Astrocyte of the spinal cord (primary cell): ENCODE results near the gene ATP2A1.

ENCODE experiments used
- DNase-seq: peaks from one replicate; pipeline ENCODE4 v3.0.0; 2011; ENCODE audit warnings: low read depth, low spot score
- H3K4me3 ChIP-seq: 2 replicates; pipeline ENCODE4 v1.5.1; 2011; ENCODE audit warnings: low read depth, mild to moderate bottlenecking, low read length, moderate library complexity
- CTCF ChIP-seq: IDR thresholded peaks from 2 replicates; pipeline ENCODE4 v1.5.1; 2012; ENCODE audit warnings: low read depth, mild to moderate bottlenecking, low read length, inconsistent platforms
- in situ Hi-C: cut with HindIII; loops from 2 replicates; pipeline ENCODE4 v1.10.0; 2017; ENCODE audit warnings: low sequenced_read_pairs

Gene ATP2A1

GRCh38 chr16:28835864-28836760 is 42.2 kb upstream of the ATP2A1 start:
- no peak overlapping the region for H3K4me3 ChIP-seq
- in situ Hi-C loops, result no loop called here
- TF ChIP-seq CTCF, result no peak
- DNase-seq, result no peak

GRCh38 chr16:28836761-28837064 is 41.6 kb upstream of the ATP2A1 start:
- no peak for TF ChIP-seq CTCF
- no peak overlapping the region for H3K4me3 ChIP-seq
- in situ Hi-C loops, result no loop called here
- DNase-seq, result no peak

GRCh38 chr16:28837672-28838557 is 40.4 kb upstream of the ATP2A1 start:
- H3K4me3 ChIP-seq, result no peak overlapping the region
- in situ Hi-C loops, result no loop called here
- no peak for TF ChIP-seq CTCF
- no peak for DNase-seq

- no peak for DNase-seq
- no peak for TF ChIP-seq CTCF
- in situ Hi-C loops, result no loop called here
- H3K4me3 ChIP-seq, result no peak overlapping the region
Measured at GRCh38 chr16:28838558-28838918, 39.8 kb upstream of the ATP2A1 start.

- TF ChIP-seq CTCF, result no peak
- no peak overlapping the region for H3K4me3 ChIP-seq
- DNase-seq, result no peak
- in situ Hi-C loops, result no loop called here
Measured at GRCh38 chr16:28839004-28839639, 39.2 kb upstream of the ATP2A1 start.

GRCh38 chr16:28839899-28840298 is 38.4 kb upstream of the ATP2A1 start:
- no peak for DNase-seq
- no peak for TF ChIP-seq CTCF
- in situ Hi-C loops, result no loop called here
- H3K4me3 ChIP-seq, result no peak overlapping the region
